ENCODE results near the gene TTL.
"Not testable (repeated sequence)": the region's sequence is repeated elsewhere in the genome, so short reads cannot be mapped to it uniquely, and the experiment has no call there.

TTL gene

GRCh38 chr2:112520234-112520783 lies 38.4 kb downstream of the TTL start:
- no peak for DNase-seq (ENCODE audit: low read depth)

- no peak for DNase-seq (ENCODE audit: low read depth)
These were observed 41.4 kb downstream of the TTL start for GRCh38 chr2:112523291-112523777.

- not testable (repeated sequence) for DNase-seq (ENCODE audit: low read depth)
These were observed 42.3 kb downstream of the TTL start for GRCh38 chr2:112524276-112524675.

GRCh38 chr2:112528541-112528940 lies 46.6 kb downstream of the TTL start:
- no peak for DNase-seq (ENCODE audit: low read depth)

- DNase-seq (ENCODE audit: low read depth), result no peak
These were observed 47.8 kb downstream of the TTL start for GRCh38 chr2:112529757-112530156.

GRCh38 chr2:112530728-112531127 lies 48.8 kb downstream of the TTL start:
- no peak for DNase-seq (ENCODE audit: low read depth)

GRCh38 chr2:112534826-112535225 lies 52.9 kb downstream of the TTL start:
- no peak for DNase-seq (ENCODE audit: low read depth)

GRCh38 chr2:112536665-112537064 lies 54.7 kb downstream of the TTL start:
- DNase-seq (ENCODE audit: low read depth), result not testable (repeated sequence)

GRCh38 chr2:112539306-112539705 lies 57.4 kb downstream of the TTL start:
- no peak for DNase-seq (ENCODE audit: low read depth)

GRCh38 chr2:112540906-112541305 lies 59.0 kb downstream of the TTL start:
- no peak for DNase-seq (ENCODE audit: low read depth)

GRCh38 chr2:112541315-112542122 lies 59.6 kb downstream of the TTL start:
- DNase-seq (ENCODE audit: low read depth), result no peak

GRCh38 chr2:112542123-112542983 lies 60.4 kb downstream of the TTL start, which contains the start of gene POLR1B:
TSS of gene POLR1B (plus strand) at chr2:112542465. CDS start at chr2:112542495, 30 bp downstream.
- peak; percentile 88 for DNase-seq (ENCODE audit: low read depth)

- DNase-seq (ENCODE audit: low read depth), result peak; percentile 20
These were observed 61.2 kb downstream of the TTL start for GRCh38 chr2:112542984-112543661.

- no peak for DNase-seq (ENCODE audit: low read depth)
These were observed 65.4 kb downstream of the TTL start for GRCh38 chr2:112547333-112547732.

- no peak for DNase-seq (ENCODE audit: low read depth)
These were observed 67.0 kb downstream of the TTL start for GRCh38 chr2:112548980-112549379.

- no peak for DNase-seq (ENCODE audit: low read depth)
These were observed 84.1 kb downstream of the TTL start for GRCh38 chr2:112566104-112566503.

GRCh38 chr2:112566508-112566907 lies 84.6 kb downstream of the TTL start:
- DNase-seq (ENCODE audit: low read depth), result not testable (repeated sequence)

- no peak for DNase-seq (ENCODE audit: low read depth)
These were observed 90.0 kb downstream of the TTL start for GRCh38 chr2:112572005-112572404.

- no peak for DNase-seq (ENCODE audit: low read depth)
These were observed 95.8 kb downstream of the TTL start for GRCh38 chr2:112577756-112578155.

- DNase-seq (ENCODE audit: low read depth), result peak; percentile 90
These were observed 97.3 kb downstream of the TTL start for GRCh38 chr2:112579241-112579640.

GRCh38 chr2:112580084-112580483 lies 98.1 kb downstream of the TTL start:
- DNase-seq (ENCODE audit: low read depth), result no peak

- peak; percentile 74 for DNase-seq (ENCODE audit: low read depth)
These were observed 100.4 kb downstream of the TTL start for GRCh38 chr2:112582314-112582746.

All from HS-27A (cell line).